ENCODE results near the gene GCH1.
"Not testable (repeated sequence)": the region's sequence is repeated elsewhere in the genome, so short reads cannot be mapped to it uniquely, and the experiment has no call there.

GCH1 gene

DNA sequence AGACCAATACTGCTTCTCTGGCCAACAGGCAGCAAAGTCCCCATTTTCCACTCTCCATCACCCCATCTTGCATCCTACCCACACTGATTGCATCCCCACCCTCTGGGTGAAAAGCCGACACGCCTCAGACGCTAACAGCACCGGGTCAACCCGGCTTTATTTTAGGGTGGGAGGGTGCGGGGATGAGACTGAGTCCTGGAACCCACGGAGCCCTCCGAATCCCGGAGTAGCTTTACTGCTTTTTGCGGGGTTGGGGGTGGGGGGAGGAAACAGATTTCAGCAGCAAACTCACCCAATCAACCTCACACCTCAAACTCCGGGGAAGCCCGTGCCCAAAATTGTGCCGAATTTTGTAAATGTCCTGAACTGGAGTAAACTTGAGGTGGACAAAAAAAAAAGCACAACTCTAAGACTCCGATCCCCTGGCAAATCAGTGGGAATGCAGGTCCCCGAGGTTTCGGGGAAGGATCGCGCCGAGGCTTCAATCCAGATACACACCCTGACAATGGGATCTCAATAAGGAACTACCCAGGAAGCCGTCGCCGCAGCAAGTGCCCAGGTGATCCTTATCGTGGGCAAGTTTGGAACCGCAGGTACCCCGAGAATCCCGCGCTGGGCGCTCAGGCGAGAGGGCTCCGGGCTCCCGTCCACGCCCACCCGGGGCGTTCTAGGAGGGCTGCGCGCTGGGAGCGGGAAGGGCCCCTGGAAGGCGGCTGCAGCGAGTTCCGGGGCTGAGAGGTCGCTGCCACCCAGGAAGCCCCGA, 1.1 kb downstream of the GCH1 start:
- peak in 1 of 2 experiments; percentile 71 for DNase-seq (ENCODE audit: low read depth in 1 of 2, low spot score in 1 of 2)
- TF ChIP-seq JUND (IDR thresholded peaks at IDR 0.05; ENCODE audit: low read depth), result no peak
- in situ Hi-C loops (cut with HindIII; ENCODE audit: low pct_unique_long_range_greater_than_20kb, low sequenced_read_pairs), result no loop called here

DNA sequence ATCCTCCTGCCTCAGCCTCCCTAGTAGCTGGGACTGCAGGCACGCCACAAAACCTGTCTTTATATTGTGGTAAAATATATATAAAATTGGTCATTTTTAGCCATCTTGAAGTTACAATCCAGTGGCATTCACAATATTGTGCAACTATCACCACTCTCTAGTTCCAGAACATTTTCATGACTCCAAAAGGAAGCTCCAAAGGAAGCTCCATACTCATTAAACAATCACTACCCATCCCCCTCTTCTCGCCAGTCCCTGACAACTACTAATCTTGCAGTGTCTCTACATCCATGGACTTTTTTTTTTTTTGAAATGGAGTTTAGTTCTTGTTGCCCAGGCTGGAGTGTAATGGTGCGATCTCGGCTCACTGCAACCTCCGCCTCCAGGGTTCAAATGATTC, 3.1 kb downstream of the GCH1 start:
- in situ Hi-C loops (cut with HindIII; ENCODE audit: low pct_unique_long_range_greater_than_20kb, low sequenced_read_pairs), result no loop called here
- no peak for TF ChIP-seq JUND (IDR thresholded peaks at IDR 0.05; ENCODE audit: low read depth)
- no peak for DNase-seq (ENCODE audit: low read depth in 1 of 2, low spot score in 1 of 2)

DNA sequence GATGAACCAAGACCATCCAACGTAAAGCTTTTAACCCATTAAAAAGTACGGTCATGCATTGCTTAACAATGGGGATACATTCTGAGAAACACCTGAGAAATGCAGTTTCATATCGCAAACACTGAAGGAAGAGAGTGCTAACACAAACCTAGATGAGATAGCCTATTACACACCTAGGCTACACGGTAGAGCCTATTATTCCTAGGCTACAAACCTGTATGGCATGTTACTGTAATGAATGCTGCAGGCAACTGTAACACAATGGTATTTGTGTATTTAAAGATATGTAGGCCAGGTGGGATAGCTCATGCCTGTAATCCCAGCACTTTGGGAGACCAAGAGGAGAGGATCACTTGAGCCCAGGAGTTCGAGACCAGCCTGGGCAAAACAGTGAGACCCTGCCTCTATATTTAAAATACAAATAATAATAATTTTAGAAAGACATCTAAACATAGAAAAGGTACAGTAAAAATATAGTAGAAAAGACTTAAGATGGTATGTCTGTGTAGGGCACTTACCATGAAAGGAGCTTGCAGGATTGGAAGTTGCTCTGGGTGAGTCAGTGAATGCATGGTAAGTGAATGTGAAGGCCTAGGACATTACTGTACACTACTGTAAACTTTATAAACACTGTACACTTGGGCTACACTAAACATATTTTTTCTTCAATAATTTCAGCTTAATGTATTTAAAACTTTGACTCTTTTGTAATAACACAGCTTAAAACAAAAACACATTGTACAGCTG, 4.6 kb downstream of the GCH1 start:
- peak in 1 of 2 experiments; percentile 44 for DNase-seq (ENCODE audit: low read depth in 1 of 2, low spot score in 1 of 2)
- in situ Hi-C loops (cut with HindIII; ENCODE audit: low pct_unique_long_range_greater_than_20kb, low sequenced_read_pairs), result not testable (repeated sequence)

DNA sequence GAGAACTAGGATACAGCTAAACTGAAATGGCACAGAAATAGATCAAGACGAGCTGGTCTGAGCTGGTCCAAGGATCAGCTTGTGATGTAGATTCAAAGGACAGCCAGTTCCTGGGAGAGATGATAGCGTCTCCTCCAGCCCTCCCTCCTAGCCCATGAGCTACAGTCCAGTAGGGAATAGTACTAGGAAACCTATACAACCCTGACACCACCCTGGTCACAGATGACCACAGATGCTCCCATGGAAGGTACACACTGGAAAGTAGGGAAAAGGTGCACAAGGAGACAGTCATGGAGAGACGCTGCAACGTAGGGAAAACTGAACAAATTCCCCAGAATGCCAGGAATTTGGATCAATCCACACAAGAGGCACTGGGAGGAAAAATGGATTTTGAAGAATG, 6.9 kb downstream of the GCH1 start:
- DNase-seq (ENCODE audit: low read depth in 1 of 2, low spot score in 1 of 2), result no peak
- in situ Hi-C loops (cut with HindIII; ENCODE audit: low pct_unique_long_range_greater_than_20kb, low sequenced_read_pairs), result no loop called here
- TF ChIP-seq JUND (IDR thresholded peaks at IDR 0.05; ENCODE audit: low read depth), result no peak

DNA sequence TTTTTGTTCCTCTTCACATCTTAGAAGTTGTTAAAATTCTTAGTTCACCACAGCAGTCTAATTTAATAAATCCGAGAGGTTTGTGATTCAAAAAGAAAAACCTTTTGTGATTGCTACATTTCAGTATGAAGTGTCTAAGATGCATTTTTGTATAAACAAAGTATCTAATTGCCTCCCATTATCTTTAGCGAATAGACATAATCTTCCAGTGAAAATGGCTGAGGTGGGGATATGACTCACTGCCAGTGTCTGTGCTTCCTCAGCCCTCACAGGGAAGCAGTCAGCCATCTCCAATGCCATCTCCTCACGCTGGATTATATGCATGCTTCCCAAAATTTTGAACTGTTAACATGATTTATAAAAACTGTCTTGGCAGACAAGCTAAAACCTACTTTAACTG, 7.6 kb downstream of the GCH1 start:
- no peak for TF ChIP-seq JUND (IDR thresholded peaks at IDR 0.05; ENCODE audit: low read depth)
- in situ Hi-C loops (cut with HindIII; ENCODE audit: low pct_unique_long_range_greater_than_20kb, low sequenced_read_pairs), result no loop called here
- DNase-seq (ENCODE audit: low read depth in 1 of 2, low spot score in 1 of 2), result no peak

DNA sequence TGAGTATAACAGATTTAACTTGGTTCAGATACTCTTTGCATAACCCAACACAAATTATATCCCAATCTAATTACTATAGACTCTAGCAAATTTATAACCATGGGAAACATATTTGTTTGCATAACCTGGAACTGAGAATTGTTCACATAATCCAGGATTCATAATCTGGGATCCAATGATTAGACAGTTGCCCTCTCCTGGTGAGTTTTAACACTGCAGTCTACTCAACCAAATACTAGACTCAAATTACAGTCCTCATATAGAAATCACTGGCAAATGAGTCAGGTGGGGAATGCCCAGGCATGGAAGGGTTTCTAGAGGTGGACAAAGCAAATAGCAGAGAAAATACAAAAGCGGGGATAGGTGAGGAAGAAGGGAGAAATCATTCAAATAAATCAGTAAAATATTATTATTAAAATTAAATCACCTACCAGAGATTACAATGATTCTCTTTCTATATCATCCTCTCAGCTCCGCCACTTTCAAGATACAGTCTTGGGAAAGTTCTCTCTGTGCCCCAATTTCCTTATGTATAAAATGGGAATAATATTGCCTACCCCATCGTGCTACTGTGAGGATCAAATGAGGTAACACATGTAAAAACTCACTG, 9.4 kb downstream of the GCH1 start:
- TF ChIP-seq JUND (IDR thresholded peaks at IDR 0.05; ENCODE audit: low read depth), result no peak
- DNase-seq (ENCODE audit: low read depth in 1 of 2, low spot score in 1 of 2), result peak in 1 of 2 experiments; percentile 74
- in situ Hi-C loops (cut with HindIII; ENCODE audit: low pct_unique_long_range_greater_than_20kb, low sequenced_read_pairs), result no loop called here

DNA sequence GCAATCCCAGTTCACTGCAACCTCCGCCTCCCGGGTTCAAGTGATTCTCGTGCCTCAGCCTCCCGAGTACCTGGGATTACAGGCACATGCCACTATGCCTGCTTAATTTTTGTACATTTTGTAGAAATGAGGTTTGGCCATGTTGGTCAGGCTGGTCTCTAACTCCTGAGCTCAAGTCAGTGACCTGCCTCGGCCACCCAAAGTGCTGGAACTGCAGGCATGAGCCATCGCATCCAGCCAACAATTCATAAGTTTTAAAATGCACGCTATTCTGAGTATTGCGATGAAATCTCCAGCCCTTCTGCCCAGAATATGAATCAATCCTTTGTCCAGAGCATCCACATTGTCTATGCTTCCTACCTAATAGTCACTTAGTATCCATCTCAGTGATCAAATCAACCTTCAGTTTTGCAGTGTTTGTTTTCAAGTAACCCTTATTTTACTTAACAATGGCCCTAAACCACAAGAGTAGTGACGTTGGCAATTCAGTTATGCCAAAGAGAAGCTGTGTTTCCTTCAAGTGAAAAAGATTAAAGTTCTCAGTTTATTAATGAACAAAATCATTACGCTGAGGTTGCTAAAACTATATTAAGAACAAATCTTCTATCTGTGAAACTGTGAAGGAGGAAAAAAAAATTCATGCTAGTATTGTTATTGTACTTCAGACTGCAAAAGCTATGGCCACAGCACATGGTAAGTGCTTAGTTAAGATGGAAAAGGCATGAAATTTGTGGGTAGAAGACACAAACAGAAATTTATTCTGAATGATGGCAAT, 11.0 kb downstream of the GCH1 start:
- TF ChIP-seq JUND (IDR thresholded peaks at IDR 0.05; ENCODE audit: low read depth), result no peak
- in situ Hi-C loops (cut with HindIII; ENCODE audit: low pct_unique_long_range_greater_than_20kb, low sequenced_read_pairs), result no loop called here
- no peak for DNase-seq (ENCODE audit: low read depth in 1 of 2, low spot score in 1 of 2)

DNA sequence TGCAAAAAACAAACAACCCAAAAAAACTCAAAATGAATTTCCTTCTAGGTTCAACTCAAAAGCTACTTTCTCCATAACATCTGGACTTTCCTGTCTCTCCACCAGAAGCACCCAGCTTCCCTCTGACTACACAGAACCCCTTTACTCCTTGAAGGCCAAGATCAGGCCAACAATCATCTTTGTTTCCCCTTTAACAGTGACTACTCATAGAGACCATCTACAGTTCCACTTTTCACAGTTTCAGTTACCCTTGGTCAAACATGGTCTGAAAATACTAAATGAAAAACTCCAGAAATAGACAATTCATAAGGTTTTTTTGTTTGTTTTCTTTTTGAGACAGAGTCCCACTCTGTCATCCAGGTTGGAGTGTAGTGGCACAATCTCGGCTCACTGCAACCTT, 11.8 kb downstream of the GCH1 start:
- TF ChIP-seq JUND (IDR thresholded peaks at IDR 0.05; ENCODE audit: low read depth), result no peak
- DNase-seq (ENCODE audit: low read depth in 1 of 2, low spot score in 1 of 2), result no peak
- in situ Hi-C loops (cut with HindIII; ENCODE audit: low pct_unique_long_range_greater_than_20kb, low sequenced_read_pairs), result no loop called here

DNA sequence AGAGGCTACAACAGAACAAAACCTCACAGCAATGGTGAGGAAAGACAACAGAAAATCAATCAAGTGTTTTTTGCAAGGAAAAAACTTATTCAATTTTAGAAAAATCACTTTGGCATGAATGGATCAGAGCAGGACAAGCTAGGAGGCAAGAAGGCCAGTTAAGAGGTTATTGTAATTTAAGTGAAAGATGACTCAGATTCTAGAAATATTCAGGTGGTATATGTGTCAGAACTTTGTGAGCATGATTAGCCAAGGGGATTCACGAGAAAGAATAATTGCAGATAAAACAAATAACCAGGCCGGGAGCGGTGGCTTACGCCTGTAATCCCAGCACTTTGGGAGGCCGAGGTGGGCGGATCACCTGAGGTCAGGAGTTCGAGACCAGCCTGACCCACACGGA, 12.7 kb downstream of the GCH1 start:
- in situ Hi-C loops (cut with HindIII; ENCODE audit: low pct_unique_long_range_greater_than_20kb, low sequenced_read_pairs), result no loop called here
- no peak for DNase-seq (ENCODE audit: low read depth in 1 of 2, low spot score in 1 of 2)
- TF ChIP-seq JUND (IDR thresholded peaks at IDR 0.05; ENCODE audit: low read depth), result no peak

DNA sequence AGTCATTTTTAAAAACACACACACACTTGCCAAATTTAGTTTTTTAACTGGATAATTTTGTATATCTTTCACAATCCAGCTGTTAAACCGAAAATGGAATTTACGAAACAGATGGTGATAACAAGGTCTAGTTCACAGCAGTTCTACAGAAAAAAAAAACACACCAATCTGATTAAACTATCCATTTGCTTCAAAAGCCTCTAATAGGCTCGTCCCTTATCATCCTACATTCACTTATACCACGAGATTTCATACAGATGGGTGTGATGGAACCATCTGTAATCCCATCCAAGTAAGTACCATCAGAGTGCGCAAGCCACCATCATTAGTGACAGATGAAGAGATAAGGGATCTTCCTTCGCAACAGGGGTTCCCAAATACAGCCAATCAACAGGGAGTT, 20.1 kb downstream of the GCH1 start:
- in situ Hi-C loops (cut with HindIII; ENCODE audit: low pct_unique_long_range_greater_than_20kb, low sequenced_read_pairs), result no loop called here
- no peak for DNase-seq (ENCODE audit: low read depth in 1 of 2, low spot score in 1 of 2)
- TF ChIP-seq JUND (IDR thresholded peaks at IDR 0.05; ENCODE audit: low read depth), result no peak

DNA sequence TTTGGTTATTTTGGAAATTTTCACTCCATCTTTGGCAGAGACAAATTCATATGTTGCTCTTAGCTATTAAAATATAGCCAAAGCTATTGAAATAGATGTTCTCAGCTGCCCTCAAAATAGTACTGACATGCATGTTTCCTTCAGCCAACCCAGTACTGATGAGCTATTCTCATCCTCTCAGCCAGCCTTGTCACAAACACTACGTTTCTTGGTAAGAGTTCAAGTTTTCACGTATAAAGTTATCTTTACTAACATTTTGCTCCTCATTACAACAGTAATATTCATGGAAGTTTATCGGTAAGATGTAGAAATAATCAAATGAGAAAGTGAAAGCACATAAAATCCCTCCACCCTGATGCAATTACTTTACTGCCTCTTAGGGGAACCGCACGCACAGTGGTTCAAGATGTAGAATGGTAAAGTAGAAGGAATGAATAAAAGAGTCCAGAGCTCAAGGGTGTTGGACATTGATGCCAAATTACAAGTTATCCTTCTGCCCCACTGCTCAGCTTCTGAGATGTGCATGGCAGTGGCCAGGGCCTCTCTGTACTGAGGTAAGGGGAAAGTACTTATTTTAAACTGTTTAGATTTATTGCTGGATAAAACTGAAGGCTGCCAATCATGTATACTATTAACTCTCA, 20.7 kb downstream of the GCH1 start:
- peak in 1 of 2 experiments; percentile 39 for DNase-seq (ENCODE audit: low read depth in 1 of 2, low spot score in 1 of 2)
- in situ Hi-C loops (cut with HindIII; ENCODE audit: low pct_unique_long_range_greater_than_20kb, low sequenced_read_pairs), result no loop called here
- TF ChIP-seq JUND (IDR thresholded peaks at IDR 0.05; ENCODE audit: low read depth), result no peak

DNA sequence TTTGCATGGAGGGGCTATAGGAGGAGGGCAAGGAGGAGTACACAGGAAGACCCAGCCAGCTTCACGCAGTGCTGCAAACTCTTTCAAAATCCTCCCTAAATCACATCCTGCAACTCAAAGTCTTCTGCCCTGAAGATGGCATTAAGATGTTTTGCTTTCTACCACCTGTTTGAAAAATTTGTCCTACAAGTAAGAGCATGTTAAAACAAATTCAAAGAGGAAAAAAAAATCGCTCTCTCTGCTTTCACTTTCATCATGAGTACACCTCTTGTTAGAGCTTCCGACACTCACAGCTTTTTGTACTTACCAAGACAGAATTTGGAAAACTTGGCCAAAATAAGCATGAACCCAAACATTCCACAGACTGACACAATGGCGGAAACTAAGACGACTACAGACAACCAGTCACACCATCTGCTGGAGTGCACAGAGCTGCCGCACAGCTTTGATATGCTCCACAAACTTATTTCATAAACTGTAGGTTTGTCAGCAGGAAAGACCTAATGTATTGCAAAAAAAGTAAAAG, 21.3 kb downstream of the GCH1 start:
- in situ Hi-C loops (cut with HindIII; ENCODE audit: low pct_unique_long_range_greater_than_20kb, low sequenced_read_pairs), result no loop called here
- DNase-seq (ENCODE audit: low read depth in 1 of 2, low spot score in 1 of 2), result peak in 1 of 2 experiments; percentile 63
- TF ChIP-seq JUND (IDR thresholded peaks at IDR 0.05; ENCODE audit: low read depth), result no peak

All from T47D (cell line).